Measurements from ENCODE around the gene PMS2.
A peak's percentile ranks its signal among the peaks of the same experiment; 100 is the strongest.

PMS2 gene

GRCh38 chr7:6008668-6009611 lies at the start of gene PMS2, which contains the start of gene AIMP2:
Gene PMS2 (minus strand): TSS chr7:6009049. CDS start chr7:6009019, 30 bp downstream.
Gene AIMP2 (plus strand): TSS chr7:6009272. CDS start chr7:6009364, 92 bp downstream.
- Histone ChIP-seq H3K4me1 (ENCODE audit: control insufficient read depth, insufficient read depth, low read length) (no peaks in the 10 kb centered on the region; the same call in 1 of the 2 replicates), H3K27ac (ENCODE audit: extremely low read depth, low read depth, low read length) (peak within 1 kb of the TSS; percentile 80), H3K4me3 (ENCODE audit: low read depth, low read length) (peak within 1 kb of the TSS; percentile 69), H3K9me3 (ENCODE audit: control insufficient read depth, insufficient read depth, low read depth, low read length) (no peaks in the 10 kb centered on the region), H3K36me3 (ENCODE audit: control insufficient read depth in 2 of 2, insufficient read depth in 1 of 2, low read length in 2 of 2) (peaks cover 21% of the 10 kb centered on the region in 2 experiments; a peak in 2 of 3 replicates)
- CTCF ChIA-PET: interaction anchor here (0.7 to 2.0 kb wide), 4 partner anchors 12 to 98 kb away, joined by 3 to 13 read pairs (median 6); no protein-coding TSS in a partner anchor
- POLR2A ChIA-PET: interaction anchor here (0.6 to 2.3 kb wide), 11 partner anchors 9 to 790 kb away, joined by 3 to 10 read pairs (median 4); no protein-coding TSS in a partner anchor
- TF ChIP-seq ZNF555 (tag by site-specific recombination; conservative IDR thresholded peaks at IDR 0.05): no peak
- no peak for TF ChIP-seq OVOL3 (tag by site-specific recombination; IDR thresholded peaks at IDR 0.05)
- no peak for TF ChIP-seq ZNF404 (tag by site-specific recombination; IDR thresholded peaks at IDR 0.05)
- TF ChIP-seq RBAK (tag by site-specific recombination; IDR thresholded peaks at IDR 0.05): no peak
- no peak for TF ChIP-seq GFI1B (tag by site-specific recombination; IDR thresholded peaks at IDR 0.05)
- TF ChIP-seq HOXC10 (CRISPR knock-in tag; IDR thresholded peaks at IDR 0.05): no peak
- peak; percentile 54; the same call in 1 of the 2 replicates for TF ChIP-seq ZIC2 (tag by site-specific recombination; IDR thresholded peaks at IDR 0.05)
- no peak for TF ChIP-seq ZNF664 (tag by site-specific recombination; IDR thresholded peaks at IDR 0.05)
- peak; percentile 59; the same call in 1 of the 2 replicates for TF ChIP-seq ZNF423 (tag by site-specific recombination; IDR thresholded peaks at IDR 0.05)
- TF ChIP-seq ZNF596 (tag by site-specific recombination; IDR thresholded peaks at IDR 0.05): no peak
- TF ChIP-seq ZNF488 (tag by site-specific recombination; IDR thresholded peaks at IDR 0.05): no peak
- TF ChIP-seq FEZF1 (tag by site-specific recombination; IDR thresholded peaks at IDR 0.05): no peak
- TF ChIP-seq OSR2 (tag by site-specific recombination; IDR thresholded peaks at IDR 0.05): no peak
- peak; percentile 79 for TF ChIP-seq ZNF335 (tag by site-specific recombination; conservative IDR thresholded peaks at IDR 0.05)
- TF ChIP-seq ZNF645 (tag by site-specific recombination; IDR thresholded peaks at IDR 0.05): no peak
- no peak for TF ChIP-seq ZNF280D (tag by site-specific recombination; IDR thresholded peaks at IDR 0.05)
- TF ChIP-seq BCL11B (tag by site-specific recombination; IDR thresholded peaks at IDR 0.05; ENCODE audit: low read depth): peak; percentile 96
- no peak for TF ChIP-seq ZNF248 (tag by site-specific recombination; IDR thresholded peaks at IDR 0.05)
- TF ChIP-seq ZNF157 (tag by site-specific recombination; IDR thresholded peaks at IDR 0.05): no peak
- TF ChIP-seq KLF16 (tag by site-specific recombination; IDR thresholded peaks at IDR 0.05): no peak
- peak; percentile 75; the same call in 1 of the 2 replicates for TF ChIP-seq ZNF76 (tag by site-specific recombination; IDR thresholded peaks at IDR 0.05; ENCODE audit: borderline replicate concordance, low read depth)
- TF ChIP-seq SP7 (tag by site-specific recombination; IDR thresholded peaks at IDR 0.05): peak; percentile 47
- peak; percentile 74; the same call in 1 of the 2 replicates for TF ChIP-seq ZBTB20 (tag by site-specific recombination; IDR thresholded peaks at IDR 0.05)
- TF ChIP-seq ZNF148 (tag by site-specific recombination; IDR thresholded peaks at IDR 0.05; ENCODE audit: borderline replicate concordance): no peak
- TF ChIP-seq SCRT2 (tag by site-specific recombination; IDR thresholded peaks at IDR 0.05): peak; percentile 86
- no peak for TF ChIP-seq ZNF133 (tag by site-specific recombination; IDR thresholded peaks at IDR 0.05)
- TF ChIP-seq ZBTB21 (tag by site-specific recombination; IDR thresholded peaks at IDR 0.05): peak; percentile 53; the same call in 1 of the 2 replicates
- TF ChIP-seq ZNF548 (tag by site-specific recombination; IDR thresholded peaks at IDR 0.05): no peak
- no peak for TF ChIP-seq ELK4 (IDR thresholded peaks at IDR 0.05; ENCODE audit: borderline replicate concordance, low read depth, low read length)
- TF ChIP-seq ZNF19 (tag by site-specific recombination; IDR thresholded peaks at IDR 0.05; ENCODE audit: low read depth): no peak
